HG02970 (cell line): ENCODE measurements around the gene ZNF74.
"Not testable (repeated sequence)": the region's sequence is repeated elsewhere in the genome, so short reads cannot be mapped to it uniquely, and the experiment has no call there.

Experiments
- ATAC-seq: cut with Tn5 transposase; IDR thresholded peaks from one replicate; pipeline ENCODE4 v1.9.1; 2021; ENCODE audit warnings: mild to moderate bottlenecking, moderate library complexity, moderate number of reproducible peaks; ENCODE audit not compliant: unreplicated experiment, low FRiP score

Gene ZNF74

DNA sequence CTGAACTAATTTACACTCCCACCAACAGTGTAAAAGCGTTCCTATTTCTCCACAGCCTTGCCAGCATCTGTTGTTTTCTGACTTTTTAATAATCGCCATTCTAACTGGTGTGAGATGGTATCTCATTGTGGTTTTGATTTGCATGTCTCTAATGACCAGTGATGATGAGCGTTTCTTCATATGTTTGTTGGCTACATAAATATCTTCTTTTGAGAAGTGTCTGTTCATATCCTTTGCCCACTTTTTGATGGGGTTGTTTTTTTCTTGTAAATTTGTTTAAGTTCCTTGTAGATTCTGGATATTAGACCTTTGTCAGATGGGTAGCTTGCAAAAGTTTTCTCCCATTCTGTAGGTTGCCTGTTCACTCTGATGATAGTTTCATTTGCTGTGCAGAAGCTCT, 21.7 kb downstream of the ZNF74 start:
- ATAC-seq = not testable (repeated sequence)

DNA sequence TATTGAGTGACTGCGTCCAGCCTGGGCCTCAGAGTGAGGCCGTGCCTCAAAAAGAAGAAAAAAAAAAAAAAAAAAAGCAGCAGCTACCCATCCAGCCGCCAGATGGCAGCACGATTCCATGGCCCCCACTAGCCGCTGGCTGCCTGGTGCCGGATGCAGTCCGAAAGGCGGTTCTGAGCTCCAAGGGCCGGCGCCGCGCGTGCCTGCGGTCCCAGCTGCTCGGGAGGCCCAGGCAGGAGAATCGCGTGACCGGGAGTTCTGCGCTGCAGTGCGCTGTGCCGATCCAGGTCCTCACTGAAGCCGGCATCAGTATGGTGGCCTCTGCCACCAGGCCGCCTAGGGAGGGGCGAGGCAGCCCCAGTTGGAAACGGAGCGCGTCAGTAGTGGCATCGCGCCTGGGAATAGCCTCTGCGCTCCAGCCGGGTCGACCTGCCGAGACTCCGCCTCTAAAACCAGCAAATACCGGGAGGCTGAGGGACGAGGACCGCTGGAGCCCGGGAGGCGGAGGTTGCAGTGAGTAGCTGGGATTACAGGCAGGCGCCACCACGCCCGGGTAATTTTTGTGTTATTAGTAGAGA, 24.3 kb downstream of the ZNF74 start:
- ATAC-seq = no peak

DNA sequence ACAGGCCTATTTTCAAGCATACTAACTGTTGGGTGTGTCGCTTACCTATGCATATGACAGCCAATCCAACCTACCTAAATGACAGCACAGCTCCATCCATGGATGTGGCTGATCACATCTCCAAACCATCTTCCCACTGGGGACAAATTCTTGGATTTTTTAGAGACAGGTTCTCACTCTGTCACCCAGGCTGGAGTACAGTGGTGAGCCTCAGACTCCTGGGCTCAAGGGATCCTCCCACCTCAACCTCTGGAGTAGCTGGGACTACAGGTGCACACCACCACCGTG, 25.7 kb downstream of the ZNF74 start:
- ATAC-seq = no peak

DNA sequence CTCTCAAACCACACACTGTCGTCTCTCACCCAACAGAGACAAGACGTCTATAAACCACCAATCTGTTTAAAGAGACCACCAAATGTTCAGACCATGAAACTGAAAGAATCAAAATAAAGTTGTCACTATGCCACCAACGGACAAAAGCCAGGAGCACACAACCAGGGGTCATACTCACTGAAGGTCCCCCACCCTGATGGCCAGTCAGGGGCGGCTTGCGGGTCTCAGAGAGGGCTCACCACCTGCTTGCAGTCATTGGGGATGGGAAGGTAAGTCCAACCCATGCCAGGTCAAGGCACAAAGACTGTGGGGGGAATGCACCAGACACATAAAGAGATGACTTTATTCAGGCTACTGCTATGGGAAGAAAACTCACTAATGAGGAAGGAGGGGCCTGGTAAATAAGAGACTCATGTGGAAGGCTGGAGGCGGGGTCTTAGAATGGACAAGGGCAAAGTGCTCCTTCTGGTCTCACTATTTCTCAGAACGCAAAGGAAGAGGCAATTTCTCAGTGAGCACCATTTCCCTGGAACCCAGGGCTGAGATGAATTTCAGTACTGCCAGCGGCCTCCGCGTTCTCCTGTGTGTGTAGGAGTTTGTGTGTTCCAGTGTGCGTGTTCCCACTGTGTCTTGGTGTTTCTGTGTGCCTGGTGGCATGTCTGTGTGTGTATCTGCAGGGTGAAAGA, 26.3 kb downstream of the ZNF74 start:
- no peak for ATAC-seq

DNA sequence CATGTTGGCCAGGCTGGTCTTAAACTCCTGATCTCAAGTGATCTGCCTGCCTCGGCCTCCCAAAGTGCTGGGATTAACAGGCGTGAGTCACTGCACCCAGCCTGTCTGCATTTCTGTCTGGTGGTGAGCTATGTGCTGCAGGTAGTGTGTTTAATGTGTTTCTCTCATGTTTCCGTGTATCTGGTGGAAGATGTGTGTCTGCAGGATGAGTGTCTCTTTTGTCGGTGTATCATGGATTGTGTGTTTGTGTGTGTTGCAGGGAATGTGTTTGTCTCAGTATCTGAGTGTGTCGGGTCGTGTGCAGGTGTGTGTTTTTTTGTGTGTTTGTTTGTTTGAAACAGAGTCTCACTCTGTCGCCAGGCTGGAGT, 27.5 kb downstream of the ZNF74 start:
- no peak for ATAC-seq

DNA sequence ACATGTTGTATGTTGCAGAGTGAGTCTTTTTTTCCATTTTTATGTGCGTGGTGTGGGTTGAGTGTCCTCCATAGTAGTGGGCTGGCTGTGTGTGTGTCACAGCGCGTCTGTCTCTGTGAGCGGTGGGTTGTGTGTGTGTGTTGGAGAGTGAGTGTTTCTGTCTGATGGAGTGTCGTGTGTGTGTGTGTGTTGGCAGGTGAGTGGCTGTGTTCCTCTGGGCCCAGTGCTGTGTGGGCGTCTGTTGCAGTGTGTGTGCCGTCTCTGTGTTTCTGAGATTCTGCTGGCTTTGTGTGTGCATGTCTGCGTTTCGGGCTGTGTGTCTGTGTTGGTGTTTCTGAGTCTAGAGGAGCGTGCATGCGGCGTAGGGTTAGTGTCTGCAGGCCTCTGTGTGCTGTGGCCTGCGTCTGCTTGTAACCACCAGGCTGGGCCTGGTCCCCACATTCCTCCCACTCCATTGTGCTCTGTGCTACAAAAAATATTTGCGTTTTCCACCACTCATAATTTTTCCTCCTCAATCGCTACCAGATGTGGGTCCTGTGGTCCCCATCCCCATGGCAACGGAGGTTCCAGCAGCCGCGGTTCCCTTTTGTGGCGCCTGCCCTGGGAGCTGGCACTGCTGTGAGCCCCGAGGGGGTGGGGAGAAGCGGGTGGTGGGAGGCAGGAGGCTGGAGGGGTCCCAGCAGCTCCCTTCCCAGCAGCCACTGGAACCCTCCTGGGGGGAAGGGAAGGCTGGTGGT, 28.5 kb downstream of the ZNF74 start:
- ATAC-seq = no peak

DNA sequence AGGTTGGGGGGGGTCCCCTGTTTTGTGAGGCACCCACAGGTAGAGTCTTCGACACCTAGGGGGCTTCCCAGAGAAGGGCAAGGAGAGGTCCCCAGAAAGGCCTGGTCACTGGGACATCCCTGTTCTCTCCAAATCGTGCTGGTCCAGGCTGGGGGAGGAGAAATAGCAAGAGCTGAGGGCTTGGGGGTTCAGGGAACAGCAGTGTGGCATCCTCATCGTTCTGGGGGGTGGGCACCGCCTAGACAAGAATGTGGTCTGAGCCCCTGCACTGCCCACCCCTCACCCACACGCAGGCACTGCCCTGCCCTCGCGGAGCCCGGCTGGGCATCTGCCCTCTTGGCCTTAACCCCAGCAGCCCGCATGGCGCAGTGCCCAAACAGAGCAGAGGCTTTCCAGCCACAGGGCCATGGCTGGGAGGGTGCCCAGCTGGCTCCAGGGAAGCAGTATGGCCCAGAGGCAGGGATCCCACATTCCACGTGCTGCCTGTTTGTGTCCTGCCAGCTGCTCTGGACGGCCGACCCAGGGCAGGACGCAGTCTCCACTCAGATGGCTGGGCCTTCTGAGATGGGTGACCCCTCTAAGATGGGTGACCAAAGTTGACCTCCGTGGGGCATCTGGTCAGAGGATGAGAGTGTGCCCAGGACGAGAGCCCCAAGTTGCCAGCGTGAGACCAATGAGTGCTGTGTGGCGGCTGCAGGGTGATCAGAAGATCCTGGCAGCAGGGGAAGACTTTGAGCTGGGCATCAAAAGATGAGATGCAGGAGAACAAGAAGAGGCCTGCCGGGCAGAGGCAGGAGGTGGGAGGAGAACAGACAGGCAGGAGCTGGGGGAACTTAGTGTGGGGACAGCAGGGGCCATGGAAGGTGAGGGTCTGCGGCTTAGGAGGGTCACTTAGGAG, 29.3 kb downstream of the ZNF74 start:
- ATAC-seq = no peak

DNA sequence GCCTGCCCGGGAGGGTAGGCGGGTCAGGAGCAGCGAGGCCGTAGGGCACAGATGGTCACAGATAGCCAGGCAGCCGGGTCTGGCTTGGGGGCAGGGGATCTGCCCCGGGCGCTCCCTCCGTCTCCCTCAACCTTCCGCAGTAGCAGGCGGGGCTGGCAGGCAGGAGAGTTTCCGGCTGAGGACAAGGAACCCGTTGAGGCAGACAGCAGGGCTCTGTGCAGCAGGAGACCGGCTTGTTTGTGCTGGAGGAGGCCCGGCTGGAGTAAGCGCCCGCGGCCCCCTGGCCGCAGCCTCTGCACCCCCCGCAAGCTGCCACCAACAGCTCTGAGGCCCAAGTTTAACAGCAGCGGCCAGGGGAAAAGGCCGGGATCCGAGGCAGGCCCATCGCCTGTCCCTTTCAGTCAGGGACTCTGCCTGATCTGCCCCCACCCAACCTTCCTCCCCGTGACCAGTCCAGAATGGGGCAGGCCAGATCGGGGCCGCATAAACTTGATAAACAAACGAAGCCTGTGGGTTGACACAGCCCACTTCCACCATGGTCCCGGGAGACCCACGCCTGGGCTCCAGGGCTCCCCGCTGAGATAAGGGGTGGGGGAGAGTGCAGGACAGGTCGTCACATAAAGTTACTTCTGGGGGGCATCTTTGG, 30.1 kb downstream of the ZNF74 start:
- no peak for ATAC-seq

DNA sequence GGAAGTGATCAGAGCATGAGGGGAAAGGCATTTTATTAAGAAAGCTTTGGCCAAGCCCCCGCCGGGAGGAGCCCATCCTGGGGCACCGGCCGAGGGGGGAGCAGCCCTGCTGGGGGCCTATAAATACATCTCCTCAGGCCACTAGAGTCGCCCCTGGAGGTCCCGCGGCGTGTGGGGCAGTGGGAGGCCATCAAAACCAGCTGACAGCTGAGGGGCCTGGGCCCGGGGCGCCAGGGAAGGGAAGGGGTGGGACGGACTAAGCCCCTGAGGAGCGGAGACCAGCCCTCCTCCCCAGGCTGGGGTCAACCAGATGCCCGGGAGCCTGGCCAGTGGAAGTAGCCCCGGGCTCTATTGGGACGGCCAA, 30.6 kb downstream of the ZNF74 start:
- no peak for ATAC-seq

DNA sequence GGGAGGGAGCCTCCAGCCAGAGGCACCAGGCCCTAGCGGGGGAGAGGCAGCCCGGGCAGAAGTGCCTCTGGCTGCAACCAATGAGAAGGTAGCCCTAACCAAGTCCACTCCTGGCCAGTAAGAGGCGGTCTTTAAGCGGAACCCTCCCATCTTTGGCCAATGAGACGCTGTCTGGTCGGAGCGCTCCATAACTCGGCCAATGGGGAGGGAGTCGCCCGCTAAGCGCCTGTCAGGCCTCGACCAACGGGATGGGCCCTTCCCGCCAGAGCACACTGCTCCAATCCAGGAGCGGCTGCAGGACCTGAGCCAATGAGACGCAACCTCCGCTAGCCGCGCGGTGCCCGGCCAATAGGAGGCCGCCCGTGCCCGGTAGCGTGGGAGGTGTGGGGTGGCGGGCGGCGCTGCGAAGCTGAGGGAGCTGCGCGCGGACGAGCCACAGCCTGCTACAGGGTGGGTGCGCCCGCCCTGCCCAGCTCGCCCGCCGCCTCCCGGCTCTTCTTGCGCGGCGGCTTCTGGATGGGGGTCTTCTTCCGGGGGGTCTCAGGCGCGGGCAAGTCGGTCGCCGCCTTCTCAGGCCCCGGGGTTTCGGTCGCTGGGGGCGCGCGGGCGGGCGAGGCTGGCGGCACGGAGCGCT, 31.1 kb downstream of the ZNF74 start:
- ATAC-seq = no peak

DNA sequence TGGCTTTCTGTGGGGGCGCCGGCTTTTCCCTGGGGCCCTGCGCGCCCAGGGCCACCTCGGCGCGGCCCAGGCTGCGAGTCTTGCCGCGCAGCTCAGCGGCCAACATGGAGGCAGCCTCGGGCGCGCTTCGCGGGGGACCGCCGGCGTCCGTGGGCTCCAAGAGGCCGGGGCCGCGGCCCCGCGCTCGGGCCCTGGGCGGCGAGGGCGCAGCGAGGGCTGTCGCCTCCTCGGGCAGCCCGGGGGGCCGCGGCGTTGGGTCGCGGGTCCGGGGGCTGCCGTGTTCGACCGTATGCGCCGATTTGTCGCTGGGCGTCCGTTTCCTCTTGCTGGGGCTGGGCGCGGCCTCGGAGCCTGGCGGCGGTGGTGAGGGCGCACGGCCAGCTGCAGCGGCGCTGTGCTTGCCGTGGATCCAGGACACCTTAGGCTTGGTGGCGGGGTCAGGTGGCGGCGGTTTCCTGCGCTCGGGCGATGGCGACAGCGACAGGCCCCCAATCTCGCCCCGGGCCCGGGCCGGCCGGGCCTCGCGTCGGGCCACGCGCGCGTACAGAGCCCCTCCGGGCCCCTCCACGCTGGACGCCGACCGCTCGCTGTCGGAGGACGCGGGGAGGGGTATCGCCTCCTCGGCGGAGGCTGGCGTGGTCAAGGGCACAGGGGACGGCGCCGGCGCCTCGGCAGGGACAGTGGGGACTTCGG, 31.8 kb downstream of the ZNF74 start:
- ATAC-seq = no peak

DNA sequence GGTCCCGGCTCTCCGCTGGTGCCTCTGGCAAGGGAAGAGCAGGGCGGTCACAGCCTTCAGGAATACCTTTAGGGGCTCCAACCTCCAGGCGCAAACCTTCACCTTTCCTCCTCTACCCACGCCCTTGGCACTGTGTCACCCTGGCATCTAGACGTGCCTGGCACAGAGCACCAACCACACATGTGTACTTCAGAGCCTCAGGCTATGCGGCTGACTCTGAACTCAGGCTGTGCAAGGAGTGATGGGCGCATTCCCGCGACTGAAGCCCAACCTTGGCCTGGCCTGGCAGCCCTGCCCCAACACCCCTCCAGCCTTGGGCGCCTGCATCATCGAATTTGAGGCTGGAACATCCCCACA, 32.3 kb downstream of the ZNF74 start:
- no peak for ATAC-seq

DNA sequence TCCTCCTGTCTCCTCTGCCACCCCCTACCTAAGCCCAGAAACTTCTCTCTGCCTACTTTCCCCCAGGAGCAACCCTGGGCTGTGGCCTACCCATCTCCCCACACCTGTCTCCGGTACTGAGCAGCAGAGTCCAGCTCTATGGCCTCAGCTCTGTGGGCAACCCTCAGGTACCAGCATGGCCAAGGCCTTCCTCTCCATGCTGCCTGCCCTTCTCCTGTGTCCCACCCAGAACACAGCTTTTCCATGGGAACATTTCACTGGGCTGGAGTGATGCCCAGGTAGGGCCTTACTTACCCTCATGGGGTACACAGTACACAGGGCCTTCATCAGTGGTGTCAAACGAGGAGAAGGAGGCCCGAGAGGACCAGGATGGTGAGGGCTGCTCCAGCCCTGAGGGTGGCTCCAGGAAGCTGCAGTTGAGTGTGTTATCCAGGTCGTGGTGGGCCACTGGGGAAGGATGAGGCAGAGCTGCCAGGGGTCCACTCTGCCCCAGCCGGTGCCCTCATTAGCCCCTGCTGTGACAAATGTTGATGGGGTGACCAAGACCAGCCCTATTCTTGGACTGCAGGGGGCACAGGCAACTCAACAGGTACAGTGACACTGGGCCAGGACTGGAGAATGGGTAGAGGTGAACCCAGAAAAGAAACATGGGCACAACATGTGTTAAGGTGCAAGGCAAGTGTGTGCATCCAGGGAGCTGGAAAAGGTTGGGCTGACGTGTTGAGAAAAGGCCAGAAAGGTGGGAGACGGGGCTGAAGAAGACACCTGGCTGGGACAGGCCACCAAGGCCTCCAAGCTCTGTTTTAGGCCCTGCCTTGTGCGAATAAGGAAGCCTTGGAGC, 33.4 kb downstream of the ZNF74 start:
- no peak for ATAC-seq

DNA sequence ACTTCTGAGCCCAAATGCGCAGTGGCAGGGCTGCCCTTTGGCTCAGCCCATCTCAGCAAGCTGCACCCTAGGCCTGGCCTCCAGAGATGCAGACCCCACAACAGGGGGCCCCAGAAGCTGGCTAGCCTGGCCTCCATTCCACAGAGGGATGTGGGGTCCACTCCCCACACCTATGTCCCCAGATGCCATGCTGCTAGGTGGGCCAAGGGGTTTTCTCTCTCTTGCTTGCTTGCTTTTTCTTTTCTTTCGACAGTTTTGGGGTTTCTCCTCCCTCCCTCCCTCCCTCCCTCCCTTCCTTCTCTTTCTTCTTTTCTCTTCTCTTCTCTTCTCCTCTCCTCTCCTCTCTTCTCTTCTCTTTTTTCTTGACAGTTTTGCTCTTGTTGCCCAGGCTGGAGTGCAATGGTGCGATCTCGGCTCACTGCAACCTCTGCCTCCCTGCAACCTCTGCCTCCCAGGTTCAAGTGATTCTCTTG, 34.0 kb downstream of the ZNF74 start:
- no peak for ATAC-seq

DNA sequence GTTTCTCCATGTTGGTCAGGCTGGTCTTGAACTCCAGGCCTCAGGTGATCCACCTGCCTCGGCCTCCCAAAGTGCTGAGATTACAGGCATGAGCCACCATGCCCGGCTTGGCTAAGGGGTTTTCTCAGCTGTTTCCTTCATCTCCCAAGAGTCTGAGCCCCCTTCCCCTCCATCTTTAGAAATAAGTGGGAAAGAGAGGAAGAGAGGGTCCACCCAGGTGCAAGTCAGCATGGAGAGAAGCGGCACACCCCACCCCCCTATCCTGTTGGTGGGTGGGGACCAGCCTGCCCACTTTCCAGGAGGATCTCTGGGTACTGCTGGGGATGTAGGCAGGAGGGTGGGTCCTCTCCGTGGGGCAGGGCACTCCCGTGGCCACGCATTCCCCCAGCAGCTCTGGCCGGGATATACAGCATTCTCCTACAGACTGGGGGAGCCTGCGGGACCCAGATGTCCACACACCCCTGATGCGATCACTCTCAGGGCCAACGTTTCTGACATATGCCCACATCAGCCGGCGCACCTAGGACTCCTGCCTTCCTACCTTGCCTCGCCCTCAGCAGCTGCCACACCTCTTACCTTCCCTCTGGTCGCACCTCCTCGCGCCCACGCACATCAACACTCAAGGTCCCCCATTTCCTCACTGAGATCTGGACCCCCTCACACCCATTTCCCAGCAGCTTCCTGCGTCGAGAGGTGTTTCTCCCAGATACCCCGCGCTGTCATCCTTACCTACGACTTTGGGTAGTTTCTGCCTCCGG, 34.7 kb downstream of the ZNF74 start:
- no peak for ATAC-seq

DNA sequence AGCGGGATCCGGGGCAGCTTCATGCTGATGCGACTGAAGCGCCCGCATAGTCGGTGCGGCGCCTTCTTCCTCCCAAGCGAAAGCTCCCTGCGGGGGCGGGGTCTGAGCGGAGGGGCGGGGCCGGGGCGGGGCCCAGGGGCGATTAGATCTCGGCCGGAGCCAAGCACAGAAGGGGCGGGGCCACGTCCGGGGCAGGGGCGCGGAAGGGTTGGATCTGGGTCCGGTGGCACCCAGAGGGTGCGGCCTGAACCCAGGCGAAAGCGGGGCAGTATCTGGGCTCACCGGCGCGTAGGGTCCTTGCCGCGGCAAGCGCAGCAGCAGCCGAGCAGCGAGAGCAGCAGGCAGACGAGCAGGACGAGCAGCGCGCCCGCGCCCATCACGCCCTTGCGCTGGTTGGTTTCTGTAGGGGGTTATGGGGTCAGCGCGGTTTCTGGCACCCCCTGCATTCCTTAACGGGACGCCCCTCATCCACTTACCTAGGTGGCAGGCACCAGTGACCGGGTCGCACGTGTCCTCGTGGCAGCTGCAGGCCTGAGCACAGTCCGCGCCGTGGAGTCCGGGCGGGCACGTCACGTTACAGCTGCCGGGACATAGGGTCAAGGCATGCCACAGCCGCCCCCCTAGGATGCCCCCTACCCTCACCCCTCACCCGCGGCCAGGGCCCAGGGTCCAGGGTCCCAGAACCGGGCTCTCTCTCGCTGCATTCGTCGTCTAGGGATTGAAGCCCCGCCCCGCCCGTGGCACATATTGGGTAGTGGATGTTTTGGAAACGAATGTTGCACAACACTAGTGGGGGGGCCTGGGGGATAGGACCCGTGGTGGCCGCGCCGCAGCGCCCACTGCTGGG, 35.5 kb downstream of the ZNF74 start:
- ATAC-seq = peak; percentile 54

DNA sequence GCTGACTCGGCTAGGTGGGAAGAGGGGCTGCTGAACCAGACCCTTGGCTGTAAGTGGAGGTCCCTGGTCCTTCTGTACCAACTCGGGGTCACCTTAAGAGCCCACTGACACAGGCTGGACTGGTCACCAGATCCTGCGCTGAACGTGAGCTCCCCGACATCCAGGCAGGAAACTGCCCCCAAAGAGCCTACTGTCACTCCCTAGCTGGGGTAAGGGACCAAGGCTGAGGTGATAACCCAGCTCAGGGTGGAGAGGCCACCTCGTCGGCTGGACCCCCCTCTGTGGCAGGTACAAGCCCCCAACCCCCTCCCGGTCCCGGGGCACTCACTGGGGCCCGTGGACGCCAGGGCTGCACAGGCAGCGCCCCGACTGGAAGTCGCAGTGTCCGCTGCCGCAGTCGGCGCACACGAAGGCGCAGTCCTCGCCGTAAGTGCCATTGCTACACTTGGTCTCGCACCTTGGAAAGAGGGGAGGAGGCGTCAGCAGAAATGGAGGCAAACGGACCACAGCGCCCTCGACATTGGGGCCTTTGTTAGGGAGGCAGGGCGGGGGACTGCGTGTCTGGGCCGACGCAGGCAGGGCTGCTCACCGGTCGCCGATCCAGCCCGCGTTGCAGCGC, 36.3 kb downstream of the ZNF74 start:
- no peak for ATAC-seq
